Panc1 (cell line): ENCODE results near the gene NHEJ1. TPM values are rescaled to one million over a fixed set of nuclear protein-coding genes. Genes with fewer than 3 reads are reported as not detected.

Experiments used
- ATAC-seq: fragments of 200-7000 bp; cut with Tn5 transposase; 2 replicates; pipeline ENCODE4 v1.9.1; 2020; ENCODE audit warnings: mild to moderate bottlenecking, moderate library complexity
- BruUV-seq: library from RNA; stranded (reverse); fragments of 400-500 nt; replicated peaks from 2 replicates; lab custom pipeline; 2021; lab: Mats Ljungman, UMichigan
- CTCF ChIA-PET: fragments of 300-600 bp; sonication (Branson Sonifier 250); formaldehyde crosslinking; loops from one replicate; lab custom pipeline; 2022; ENCODE audit warnings: antibody characterized with exemption; lab: Charles Lee
- POLR2A ChIA-PET: fragments of 300-600 bp; sonication (Branson Sonifier 250); formaldehyde crosslinking; loops from one replicate; lab custom pipeline; 2022; ENCODE audit warnings: antibody characterized with exemption; lab: Charles Lee
- DNase-seq: peaks from one replicate; pipeline ENCODE4 v3.0.0-alpha.2; 2010; ENCODE audit warnings: low read depth, low spot score
- H3K27ac ChIP-seq: 2 replicates; pipeline ENCODE4 v1.5.1; 2011; ENCODE audit warnings: mild to moderate bottlenecking, low read length, inconsistent platforms
- H3K27me3 ChIP-seq: fragments of 200-500 bp; sonication (Bioruptor generic); 2 replicates; pipeline ENCODE4 v1.6.0; 2014; ENCODE audit warnings: low read length, inconsistent platforms; ENCODE audit not compliant: control insufficient read depth, insufficient read depth
- H3K36me3 ChIP-seq: fragments of 200-500 bp; sonication (Bioruptor generic); 2 replicates; pipeline ENCODE4 v1.5.1; 2014; ENCODE audit warnings: inconsistent platforms, mild to moderate bottlenecking, low read length, moderate library complexity; ENCODE audit not compliant: control insufficient read depth, insufficient read depth
- H3K4me1 ChIP-seq: 2 replicates; pipeline ENCODE4 v1.5.1; 2011; ENCODE audit warnings: inconsistent platforms, mild to moderate bottlenecking, low read length, moderate library complexity; ENCODE audit not compliant: control insufficient read depth, insufficient read depth
- H3K4me3 ChIP-seq, 2 experiments: 2 replicates each; pipeline ENCODE4 v1.5.1; 2011 to 2012; ENCODE audit warnings: low read depth in 2 of 2, low read length in 2 of 2, mild to moderate bottlenecking in 2 of 2, inconsistent platforms in 1 of 2, moderate library complexity in 1 of 2
- H3K9me3 ChIP-seq: fragments of 200-500 bp; sonication (Bioruptor generic); 2 replicates; pipeline ENCODE4 v1.5.1; 2014; ENCODE audit warnings: low read depth, mild to moderate bottlenecking, inconsistent platforms, low read length, moderate library complexity; ENCODE audit not compliant: control insufficient read depth, insufficient read depth
- POLR2AphosphoS5 ChIP-seq: IDR thresholded peaks from 2 replicates; pipeline ENCODE4 v1.6.1; 2012; ENCODE audit warnings: mild to moderate bottlenecking, low read depth, low read length, moderate library complexity
- REST ChIP-seq, 2 experiments: IDR thresholded peaks; 2 replicates each; pipeline ENCODE4 v1.6.1; 2011 to 2012; ENCODE audit warnings: low read depth in 2 of 2, control low read depth in 1 of 2, low read length in 1 of 2, mild to moderate bottlenecking in 1 of 2, moderate library complexity in 1 of 2; ENCODE audit not compliant: insufficient read depth in 1 of 2
- SIN3A ChIP-seq: IDR thresholded peaks from 2 replicates; pipeline ENCODE4 v1.6.1; 2012; ENCODE audit warnings: low read depth, mild to moderate bottlenecking, low read length, moderate library complexity, borderline replicate concordance; ENCODE audit not compliant: insufficient read depth
- TCF7L2 ChIP-seq: IDR thresholded peaks from 2 replicates; pipeline ENCODE4 v1.6.1; 2011; ENCODE audit warnings: mild to moderate bottlenecking, low read depth, low read length, inconsistent platforms
- in situ Hi-C: cut with HindIII; loops from 2 replicates; pipeline ENCODE4 v1.10.0; 2016; ENCODE audit warnings: low sequenced_read_pairs, low pct_unique_long_range_greater_than_20kb
- intact Hi-C: fragments of 100-400 bp; cut with micrococcal nuclease; formaldehyde crosslinking; loops from one replicate; pipeline ENCODE4 v1.10.0; 2022; ENCODE audit not compliant: unreplicated experiment
- total RNA-seq: library from RNA; stranded (reverse); gene quantifications from one replicate; pipeline ENCODE4 v1.2.1, GENCODE V29; 2021; ENCODE audit not compliant: unreplicated experiment
- TF ChIP-seq, protein P1 (sequence below): fragments of 450-650 bp; IDR thresholded peaks from 2 replicates; pipeline ENCODE4 v1.5.1; 2017; ENCODE audit warnings: mild to moderate bottlenecking

NHEJ1 gene
- total RNA-seq, 1 experiment from 2014 or later, result 18.2 TPM

- intact Hi-C loops, result loop anchor here (5.0 to 10.0 kb wide), 4 partner anchors 101 to 304 kb away; partner anchors contain the start of genes CRYBA2 and WNT6
- ChIA-PET CTCF (no interaction called here), POLR2A (interaction anchor here (0.6 to 0.7 kb wide), 3 partner anchors 13 to 100 kb away, joined by 3 to 5 read pairs (median 3); no protein-coding TSS in a partner anchor)
- in situ Hi-C loops, result no loop called here
- Histone ChIP-seq H3K27me3 (no peaks in the 10 kb centered on the region), H3K9me3 (no peaks in the 10 kb centered on the region), H3K4me3 (no peak overlapping the region), H3K27ac (no peak overlapping the region), H3K4me1 (peaks cover 5% of the 10 kb centered on the region), H3K36me3 (no peaks in the 10 kb centered on the region)
- TF ChIP-seq POLR2AphosphoS5 (no peak), TCF7L2 (no peak)
- TF ChIP-seq, protein P1, sequence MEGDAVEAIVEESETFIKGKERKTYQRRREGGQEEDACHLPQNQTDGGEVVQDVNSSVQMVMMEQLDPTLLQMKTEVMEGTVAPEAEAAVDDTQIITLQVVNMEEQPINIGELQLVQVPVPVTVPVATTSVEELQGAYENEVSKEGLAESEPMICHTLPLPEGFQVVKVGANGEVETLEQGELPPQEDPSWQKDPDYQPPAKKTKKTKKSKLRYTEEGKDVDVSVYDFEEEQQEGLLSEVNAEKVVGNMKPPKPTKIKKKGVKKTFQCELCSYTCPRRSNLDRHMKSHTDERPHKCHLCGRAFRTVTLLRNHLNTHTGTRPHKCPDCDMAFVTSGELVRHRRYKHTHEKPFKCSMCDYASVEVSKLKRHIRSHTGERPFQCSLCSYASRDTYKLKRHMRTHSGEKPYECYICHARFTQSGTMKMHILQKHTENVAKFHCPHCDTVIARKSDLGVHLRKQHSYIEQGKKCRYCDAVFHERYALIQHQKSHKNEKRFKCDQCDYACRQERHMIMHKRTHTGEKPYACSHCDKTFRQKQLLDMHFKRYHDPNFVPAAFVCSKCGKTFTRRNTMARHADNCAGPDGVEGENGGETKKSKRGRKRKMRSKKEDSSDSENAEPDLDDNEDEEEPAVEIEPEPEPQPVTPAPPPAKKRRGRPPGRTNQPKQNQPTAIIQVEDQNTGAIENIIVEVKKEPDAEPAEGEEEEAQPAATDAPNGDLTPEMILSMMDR, result no peak
- ATAC-seq, result no peak
- no TSS peak for BruUV-seq
- no peak for DNase-seq
These were observed 2.0 kb downstream of the NHEJ1 start for GRCh38 chr2:219158586-219158985.

GRCh38 chr2:219158025-219158424 lies 2.6 kb downstream of the NHEJ1 start:
- in situ Hi-C loops, result no loop called here
- ChIA-PET CTCF (interaction anchor here (1.6 kb wide), 1 partner anchor 128 kb away, joined by 4 read pairs; no protein-coding TSS in a partner anchor), POLR2A (interaction anchor here (0.6 to 0.7 kb wide), 3 partner anchors 14 to 100 kb away, joined by 3 to 5 read pairs (median 4); no protein-coding TSS in a partner anchor)
- DNase-seq, result no peak
- Histone ChIP-seq H3K36me3 (no peaks in the 10 kb centered on the region), H3K27me3 (no peaks in the 10 kb centered on the region), H3K4me3 (no peak overlapping the region), H3K27ac (no peak overlapping the region), H3K4me1 (peaks cover 5% of the 10 kb centered on the region), H3K9me3 (no peaks in the 10 kb centered on the region)
- intact Hi-C loops, result loop anchor here (5.0 to 10.0 kb wide), 4 partner anchors 101 to 303 kb away; partner anchors contain the start of genes CRYBA2 and WNT6
- no peak for ATAC-seq
- BruUV-seq, result no TSS peak
- TF ChIP-seq SIN3A, result no peak
- no peak for TF ChIP-seq POLR2AphosphoS5
- TF ChIP-seq REST (IDR thresholded peaks at IDR 0.05; ENCODE audit: insufficient read depth in 1 of 2, low read depth in 2 of 2, low read length in 1 of 2), result no peak
- TF ChIP-seq TCF7L2, result no peak
- TF ChIP-seq, protein P1, result no peak
